ENCODE data around the gene TEAD3.

TEAD3 gene

GRCh38 chr6:35427435-35427834 lies 69.4 kb downstream of the TEAD3 start:
- DNase-seq (ENCODE audit: low read depth in 2 of 2, low spot score in 1 of 2), result no peak

DNA sequence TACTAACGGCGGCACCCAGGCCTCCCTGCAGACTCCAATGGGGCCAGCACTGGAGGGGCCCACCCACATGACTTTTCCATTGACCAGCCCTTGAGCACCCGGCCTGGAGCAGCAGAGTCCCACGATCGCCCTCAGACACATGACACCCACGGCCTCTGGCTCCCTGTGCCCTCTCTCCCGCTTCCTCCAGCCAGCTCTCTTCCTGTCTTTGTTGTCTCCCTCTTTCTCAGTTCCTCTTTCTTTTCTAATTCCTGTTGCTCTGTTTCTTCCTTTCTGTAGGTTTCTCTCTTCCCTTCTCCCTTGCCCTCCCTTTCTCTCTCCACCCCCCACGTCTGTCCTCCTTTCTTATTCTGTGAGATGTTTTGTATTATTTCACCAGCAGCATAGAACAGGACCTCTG lies 70.8 kb downstream of the TEAD3 start:
- no peak for DNase-seq (ENCODE audit: low read depth in 2 of 2, low spot score in 1 of 2)

GRCh38 chr6:35425284-35425683 lies 71.6 kb downstream of the TEAD3 start:
- DNase-seq (ENCODE audit: low read depth in 2 of 2, low spot score in 1 of 2), result no peak

All from stimulated activated CD8-positive, alpha-beta memory T cell treated with anti-CD3 and anti-CD28 coated beads, Interleukin-4, amount 100 ng/mL, for 1 hour (primary cell).